ENCODE measurements around the gene FAM50A.
A peak's percentile ranks its signal among the peaks of the same experiment; 100 is the strongest.

Gene FAM50A

DNA sequence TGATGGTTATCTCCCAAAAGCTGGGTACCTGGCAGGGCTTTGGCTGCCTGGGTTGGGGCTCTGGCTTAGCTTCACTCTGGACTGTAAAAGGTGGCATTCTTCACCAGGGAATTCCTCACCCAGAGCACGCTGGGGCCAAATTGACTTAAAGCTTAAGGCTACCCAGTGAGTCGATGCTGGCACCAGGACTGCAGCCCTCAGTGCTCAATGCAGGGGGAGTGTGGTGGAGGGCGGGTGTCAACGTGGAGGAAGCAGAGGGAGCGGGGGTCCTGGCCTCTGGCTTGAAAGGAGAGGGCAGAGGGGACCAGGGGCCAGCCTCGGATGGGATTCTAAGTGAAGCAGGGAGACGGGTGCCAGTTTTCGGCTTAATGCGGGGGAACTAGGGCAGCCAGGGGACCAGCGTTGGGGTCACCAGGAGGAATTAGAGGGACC lies 446 bp upstream of the FAM50A start:
- H3K4me3 ChIP-seq (ENCODE audit: low read length): peak overlapping the region; percentile 47
- TF ChIP-seq, protein P1, sequence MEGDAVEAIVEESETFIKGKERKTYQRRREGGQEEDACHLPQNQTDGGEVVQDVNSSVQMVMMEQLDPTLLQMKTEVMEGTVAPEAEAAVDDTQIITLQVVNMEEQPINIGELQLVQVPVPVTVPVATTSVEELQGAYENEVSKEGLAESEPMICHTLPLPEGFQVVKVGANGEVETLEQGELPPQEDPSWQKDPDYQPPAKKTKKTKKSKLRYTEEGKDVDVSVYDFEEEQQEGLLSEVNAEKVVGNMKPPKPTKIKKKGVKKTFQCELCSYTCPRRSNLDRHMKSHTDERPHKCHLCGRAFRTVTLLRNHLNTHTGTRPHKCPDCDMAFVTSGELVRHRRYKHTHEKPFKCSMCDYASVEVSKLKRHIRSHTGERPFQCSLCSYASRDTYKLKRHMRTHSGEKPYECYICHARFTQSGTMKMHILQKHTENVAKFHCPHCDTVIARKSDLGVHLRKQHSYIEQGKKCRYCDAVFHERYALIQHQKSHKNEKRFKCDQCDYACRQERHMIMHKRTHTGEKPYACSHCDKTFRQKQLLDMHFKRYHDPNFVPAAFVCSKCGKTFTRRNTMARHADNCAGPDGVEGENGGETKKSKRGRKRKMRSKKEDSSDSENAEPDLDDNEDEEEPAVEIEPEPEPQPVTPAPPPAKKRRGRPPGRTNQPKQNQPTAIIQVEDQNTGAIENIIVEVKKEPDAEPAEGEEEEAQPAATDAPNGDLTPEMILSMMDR (conservative IDR thresholded peaks at IDR 0.05; ENCODE audit: low read length): no peak
- DNase-seq (ENCODE audit: low read depth): no peak

DNA sequence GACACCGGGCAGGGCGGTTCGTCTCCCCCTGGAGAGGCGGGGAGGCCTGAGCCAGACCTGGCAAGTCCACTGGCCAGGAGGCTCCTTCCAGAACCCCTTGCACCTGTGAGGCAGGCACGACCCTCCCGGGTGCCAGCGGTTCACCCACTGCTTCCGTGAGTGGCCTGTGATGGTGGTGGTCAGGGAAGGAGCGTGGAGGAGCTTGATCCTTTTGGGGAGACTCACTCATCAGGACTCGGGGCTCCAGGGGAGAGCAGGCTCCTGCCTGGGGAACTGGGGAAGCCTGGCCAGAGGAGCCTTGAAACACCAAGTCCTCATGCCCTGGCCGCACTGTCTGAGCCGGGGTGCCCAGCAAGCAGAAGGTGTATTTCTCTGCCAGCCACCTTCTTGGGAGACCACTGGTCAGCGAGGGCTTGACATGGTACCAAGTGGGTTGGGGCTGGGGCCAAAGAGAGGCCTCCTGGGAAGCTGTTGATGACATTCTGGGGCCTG lies 860 bp downstream of the FAM50A start:
- H3K4me3 ChIP-seq (ENCODE audit: low read length): peak overlapping the region; percentile 67
- DNase-seq (ENCODE audit: low read depth): no peak
- TF ChIP-seq, protein P1 (conservative IDR thresholded peaks at IDR 0.05; ENCODE audit: low read length): no peak

DNA sequence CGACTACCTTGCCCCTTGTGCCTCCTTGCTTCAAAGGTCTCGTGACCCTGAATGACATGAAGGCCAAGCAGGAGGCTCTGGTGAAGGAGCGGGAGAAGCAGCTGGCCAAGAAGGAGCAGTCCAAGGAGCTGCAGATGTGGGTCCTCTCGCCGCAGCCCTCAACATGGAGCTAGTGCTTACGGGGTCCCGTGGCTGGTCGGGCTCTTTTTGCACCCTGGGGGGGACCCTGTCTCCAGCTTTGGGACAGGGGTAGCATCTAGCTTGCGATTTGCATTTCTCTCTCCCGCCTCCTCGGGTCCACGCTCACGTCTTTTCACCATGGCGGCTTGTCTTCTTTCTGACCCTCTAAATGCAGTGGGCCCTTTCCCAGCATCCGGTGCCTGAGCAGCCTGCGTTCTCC lies 1.8 kb downstream of the FAM50A start:
- DNase-seq (ENCODE audit: low read depth): no peak
- TF ChIP-seq, protein P1 (conservative IDR thresholded peaks at IDR 0.05; ENCODE audit: low read length): no peak
- no peak overlapping the region for H3K4me3 ChIP-seq (ENCODE audit: low read length)

DNA sequence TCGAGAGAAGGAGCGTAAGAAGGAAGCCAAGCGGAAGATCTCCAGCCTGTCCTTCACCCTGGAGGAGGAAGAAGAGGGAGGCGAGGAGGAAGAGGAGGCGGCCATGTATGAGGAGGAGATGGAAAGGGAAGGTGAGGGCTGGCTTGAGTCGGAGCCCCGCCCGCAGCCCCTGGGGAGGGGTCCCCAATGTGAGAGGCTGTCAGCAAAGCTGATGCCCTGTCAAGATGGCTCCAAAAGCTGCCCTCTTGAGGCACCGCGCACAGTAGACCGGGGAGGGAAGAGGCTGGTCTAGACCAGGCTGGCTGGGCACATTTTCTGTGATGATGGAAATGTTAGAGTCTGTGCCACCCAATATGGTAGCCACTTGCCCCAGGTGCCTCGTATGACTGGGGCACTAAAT lies 2.5 kb downstream of the FAM50A start:
- no peak overlapping the region for H3K4me3 ChIP-seq (ENCODE audit: low read length)
- TF ChIP-seq, protein P1 (conservative IDR thresholded peaks at IDR 0.05; ENCODE audit: low read length): no peak
- no peak for DNase-seq (ENCODE audit: low read depth)

DNA sequence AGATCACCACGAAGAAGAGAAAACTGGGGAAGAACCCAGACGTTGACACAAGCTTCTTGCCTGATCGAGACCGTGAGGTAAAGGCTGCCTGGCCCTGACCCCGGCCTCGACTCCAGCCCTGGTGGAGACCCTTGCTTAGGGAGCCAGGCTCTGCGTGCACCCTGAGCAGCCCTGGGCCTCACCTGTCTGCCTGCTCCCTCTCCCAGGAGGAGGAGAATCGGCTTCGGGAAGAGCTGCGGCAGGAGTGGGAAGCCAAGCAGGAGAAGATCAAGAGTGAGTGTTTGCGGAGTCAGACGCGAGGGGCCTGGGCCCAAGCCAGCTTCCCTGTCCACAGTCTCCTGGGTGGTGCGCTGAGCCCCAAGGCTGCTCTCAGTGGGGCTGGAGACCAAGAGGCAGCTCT lies 4.5 kb downstream of the FAM50A start:
- no peak for DNase-seq (ENCODE audit: low read depth)
- no peak overlapping the region for H3K4me3 ChIP-seq (ENCODE audit: low read length)
- TF ChIP-seq, protein P1 (conservative IDR thresholded peaks at IDR 0.05; ENCODE audit: low read length): no peak

DNA sequence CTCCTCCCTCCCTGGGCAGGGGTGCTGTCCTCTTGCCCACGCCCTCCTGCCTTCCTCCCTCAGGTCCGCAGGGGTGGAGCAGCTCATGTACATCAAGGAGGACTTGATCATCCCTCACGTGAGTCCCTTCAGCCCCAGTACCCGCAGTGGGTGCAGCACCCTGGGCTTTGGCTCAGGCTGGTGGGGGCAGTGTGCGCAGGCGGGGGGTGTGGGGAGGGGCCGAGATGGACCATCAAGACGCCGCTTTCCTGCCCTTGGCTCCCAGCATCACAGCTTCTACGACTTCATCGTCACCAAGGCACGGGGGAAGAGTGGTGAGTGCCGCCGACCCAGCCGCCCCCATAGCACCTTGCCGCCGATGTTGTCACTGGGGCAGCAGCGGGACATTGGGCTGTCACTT lies 5.7 kb downstream of the FAM50A start:
- TF ChIP-seq, protein P1 (conservative IDR thresholded peaks at IDR 0.05; ENCODE audit: low read length): no peak
- H3K4me3 ChIP-seq (ENCODE audit: low read length): no peak overlapping the region
- DNase-seq (ENCODE audit: low read depth): no peak

DNA sequence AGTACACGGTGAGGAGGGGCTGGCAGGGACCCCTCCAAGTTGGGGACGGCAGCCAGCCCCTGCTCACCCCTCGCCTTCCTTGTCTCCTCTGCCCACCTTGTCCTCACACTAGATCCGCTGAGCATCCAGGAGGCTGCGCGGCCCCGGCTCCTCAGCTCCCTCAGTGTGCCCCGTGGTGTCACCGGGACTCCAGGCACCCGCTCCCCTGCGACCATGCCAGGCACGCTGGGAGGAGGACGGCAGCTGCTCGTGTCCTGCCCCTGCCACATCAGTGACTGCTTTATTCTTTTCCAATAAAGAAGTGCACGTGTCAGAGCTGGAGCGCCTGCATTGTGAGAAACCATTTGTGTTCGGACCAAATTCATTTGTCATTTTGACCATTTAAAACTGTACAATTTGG lies 6.4 kb downstream of the FAM50A start:
- no peak overlapping the region for H3K4me3 ChIP-seq (ENCODE audit: low read length)
- TF ChIP-seq, protein P1 (conservative IDR thresholded peaks at IDR 0.05; ENCODE audit: low read length): no peak
- no peak for DNase-seq (ENCODE audit: low read depth)

Data from AG10803 (cell line).